ENCODE measurements around the gene ZNF805. TPM values are rescaled to one million over a fixed set of nuclear protein-coding genes. Genes with fewer than 3 reads are reported as not detected.
"Not testable (repeated sequence)": the region's sequence is repeated elsewhere in the genome, so short reads cannot be mapped to it uniquely, and the experiment has no call there.

Gene ZNF805
- total RNA-seq, 1 experiment from 2014 or later: 14.1 TPM

- intact Hi-C loops (cut with micrococcal nuclease; ENCODE audit: unreplicated experiment): no loop called here
- H3K4me1 Mint-ChIP-seq (ENCODE audit: low read depth, unreplicated experiment): peaks cover 8% of the 10 kb centered on the region
- no peak overlapping the region for H3K27ac Mint-ChIP-seq (ENCODE audit: unreplicated experiment)
- H3K9me3 Mint-ChIP-seq (ENCODE audit: low read depth, unreplicated experiment): peaks cover 17% of the 10 kb centered on the region
- BruUV-seq (replicated peaks): no TSS peak
- H3K4me3 Mint-ChIP-seq (ENCODE audit: low read depth, unreplicated experiment): no peak overlapping the region
- peaks cover 42% of the 10 kb centered on the region for H3K36me3 Mint-ChIP-seq (ENCODE audit: insufficient read depth, unreplicated experiment)
- no peaks in the 10 kb centered on the region for H3K27me3 Mint-ChIP-seq (ENCODE audit: unreplicated experiment)
- DNase-seq: no peak
- CTCF ChIA-PET: interaction anchor here (0.6 kb wide), 1 partner anchor 31 kb away, joined by 3 read pairs; no protein-coding TSS in a partner anchor
- no peak for TF ChIP-seq CTCF (IDR thresholded peaks at IDR 0.05; ENCODE audit: unreplicated experiment)
Measured at GRCh38 chr19:57245959-57246358, 5.5 kb downstream of the ZNF805 start.

GRCh38 chr19:57248646-57249045 is 8.2 kb downstream of the ZNF805 start:
- TF ChIP-seq CTCF (IDR thresholded peaks at IDR 0.05; ENCODE audit: unreplicated experiment): no peak
- Mint-ChIP-seq H3K4me3 (ENCODE audit: low read depth, unreplicated experiment) (no peak overlapping the region), H3K4me1 (ENCODE audit: low read depth, unreplicated experiment) (no peaks in the 10 kb centered on the region), H3K36me3 (ENCODE audit: insufficient read depth, unreplicated experiment) (peaks cover 50% of the 10 kb centered on the region), H3K27ac (ENCODE audit: unreplicated experiment) (no peak overlapping the region), H3K27me3 (ENCODE audit: unreplicated experiment) (no peaks in the 10 kb centered on the region), H3K9me3 (ENCODE audit: low read depth, unreplicated experiment) (peaks cover 26% of the 10 kb centered on the region)
- no peak for DNase-seq
- intact Hi-C loops (cut with micrococcal nuclease; ENCODE audit: unreplicated experiment): no loop called here
- CTCF ChIA-PET: no interaction called here
- no TSS peak for BruUV-seq (replicated peaks)

GRCh38 chr19:57249329-57249728 is 8.9 kb downstream of the ZNF805 start:
- no TSS peak for BruUV-seq (replicated peaks)
- no peak for TF ChIP-seq CTCF (IDR thresholded peaks at IDR 0.05; ENCODE audit: unreplicated experiment)
- H3K9me3 Mint-ChIP-seq (ENCODE audit: low read depth, unreplicated experiment): peaks cover 28% of the 10 kb centered on the region
- no peak overlapping the region for H3K27ac Mint-ChIP-seq (ENCODE audit: unreplicated experiment)
- H3K27me3 Mint-ChIP-seq (ENCODE audit: unreplicated experiment): no peaks in the 10 kb centered on the region
- H3K4me1 Mint-ChIP-seq (ENCODE audit: low read depth, unreplicated experiment): no peaks in the 10 kb centered on the region
- intact Hi-C loops (cut with micrococcal nuclease; ENCODE audit: unreplicated experiment): no loop called here
- CTCF ChIA-PET: no interaction called here
- DNase-seq: no peak
- no peak overlapping the region for H3K4me3 Mint-ChIP-seq (ENCODE audit: low read depth, unreplicated experiment)
- H3K36me3 Mint-ChIP-seq (ENCODE audit: insufficient read depth, unreplicated experiment): peaks cover 46% of the 10 kb centered on the region

GRCh38 chr19:57253767-57254166 is 13.3 kb downstream of the ZNF805 start:
- H3K4me3 Mint-ChIP-seq (ENCODE audit: low read depth, unreplicated experiment); BruUV-seq (replicated peaks); CTCF ChIA-PET; H3K4me1 Mint-ChIP-seq (ENCODE audit: low read depth, unreplicated experiment); intact Hi-C loops (cut with micrococcal nuclease; ENCODE audit: unreplicated experiment); H3K27me3 Mint-ChIP-seq (ENCODE audit: unreplicated experiment); H3K27ac Mint-ChIP-seq (ENCODE audit: unreplicated experiment); DNase-seq: not testable (repeated sequence)
- peaks cover 30% of the 10 kb centered on the region for H3K36me3 Mint-ChIP-seq (ENCODE audit: insufficient read depth, unreplicated experiment)
- H3K9me3 Mint-ChIP-seq (ENCODE audit: low read depth, unreplicated experiment): peaks cover 25% of the 10 kb centered on the region

GRCh38 chr19:57262044-57262443 is 21.6 kb downstream of the ZNF805 start:
- Mint-ChIP-seq H3K9me3 (ENCODE audit: low read depth, unreplicated experiment) (peaks cover 28% of the 10 kb centered on the region), H3K4me3 (ENCODE audit: low read depth, unreplicated experiment) (no peak overlapping the region), H3K27me3 (ENCODE audit: unreplicated experiment) (no peaks in the 10 kb centered on the region), H3K36me3 (ENCODE audit: insufficient read depth, unreplicated experiment) (peaks cover 21% of the 10 kb centered on the region), H3K27ac (ENCODE audit: unreplicated experiment) (no peak overlapping the region), H3K4me1 (ENCODE audit: low read depth, unreplicated experiment) (no peaks in the 10 kb centered on the region)
- BruUV-seq (replicated peaks): no TSS peak
- no peak for TF ChIP-seq CTCF (IDR thresholded peaks at IDR 0.05; ENCODE audit: unreplicated experiment)
- no peak for DNase-seq
- CTCF ChIA-PET: interaction anchor here (0.7 kb wide), 1 partner anchor 400 kb away, joined by 3 read pairs; no protein-coding TSS in a partner anchor
- intact Hi-C loops (cut with micrococcal nuclease; ENCODE audit: unreplicated experiment): no loop called here

All from Calu3 (cell line).